MM.1S (cell line): ENCODE measurements around the gene SCAPER.

ENCODE experiments used
- DNase-seq: peaks from one replicate; pipeline ENCODE4 v3.0.0-alpha.2; 2015
- H2AFZ ChIP-seq: fragments of 300-600 bp; sonication (generic); 2 replicates; pipeline ENCODE4 v1.6.0; 2016; ENCODE audit warnings: antibody characterized with exemption, low read length
- H3F3A ChIP-seq: fragments of 300-600 bp; sonication (generic); 2 replicates; pipeline ENCODE4 v1.6.1; 2016; ENCODE audit warnings: mild to moderate bottlenecking, antibody characterized with exemption, low read length, moderate library complexity, mixed read lengths; ENCODE audit not compliant: insufficient read depth
- H3K27ac ChIP-seq: fragments of 300-600 bp; sonication (generic); 2 replicates; pipeline ENCODE4 v1.5.1; 2016; ENCODE audit warnings: mild to moderate bottlenecking, low read length
- H3K27me3 ChIP-seq: fragments of 300-600 bp; sonication (generic); replicated peaks from 2 replicates; pipeline ENCODE4 v1.6.0; 2016; ENCODE audit warnings: low read length; ENCODE audit not compliant: insufficient read depth
- H3K36me3 ChIP-seq: fragments of 300-600 bp; sonication (generic); replicated peaks from 2 replicates; pipeline ENCODE4 v1.6.1; 2016; ENCODE audit warnings: mild to moderate bottlenecking, low read length, mixed read lengths; ENCODE audit not compliant: insufficient read depth
- H3K4me1 ChIP-seq: fragments of 300-600 bp; sonication (generic); 2 replicates; pipeline ENCODE4 v1.6.1; 2016; ENCODE audit warnings: low read length, mixed read lengths
- H3K4me2 ChIP-seq: fragments of 300-600 bp; sonication (generic); 2 replicates; pipeline ENCODE4 v1.6.0; 2016; ENCODE audit warnings: low read depth, low read length
- H3K4me3 ChIP-seq: fragments of 300-600 bp; sonication (generic); 2 replicates; pipeline ENCODE4 v1.5.1; 2016; ENCODE audit warnings: low read length, mixed read lengths
- H3K79me2 ChIP-seq: fragments of 300-600 bp; sonication (generic); 2 replicates; pipeline ENCODE4 v1.6.1; 2016; ENCODE audit warnings: mixed run types, low read length, mixed read lengths
- H3K9ac ChIP-seq: fragments of 300-600 bp; sonication (generic); 2 replicates; pipeline ENCODE4 v1.6.1; 2016; ENCODE audit warnings: low read length, mixed read lengths
- H3K9me2 ChIP-seq: fragments of 300-600 bp; sonication (generic); replicated peaks from 2 replicates; pipeline ENCODE4 v1.6.1; 2016; ENCODE audit warnings: mild to moderate bottlenecking, low read length, mixed read lengths; ENCODE audit not compliant: insufficient read depth
- H3K9me3 ChIP-seq: fragments of 300-600 bp; sonication (generic); replicated peaks from 2 replicates; pipeline ENCODE4 v1.6.1; 2016; ENCODE audit warnings: mild to moderate bottlenecking, low read length, mixed read lengths; ENCODE audit not compliant: insufficient read depth
- H4K20me1 ChIP-seq: fragments of 300-600 bp; sonication (generic); 2 replicates; pipeline ENCODE4 v1.6.1; 2016; ENCODE audit warnings: mild to moderate bottlenecking, low read length, moderate library complexity, mixed read lengths; ENCODE audit not compliant: insufficient read depth
- EZH2 ChIP-seq: fragments of 300-600 bp; sonication (generic); optimal IDR thresholded peaks from 2 replicates; pipeline ENCODE3; 2017; ENCODE audit warnings: low read depth, mild to moderate bottlenecking, antibody characterized with exemption, low read length, mixed read lengths
- EZH2phosphoT487 ChIP-seq: fragments of 300-600 bp; sonication (generic); IDR thresholded peaks from 2 replicates; pipeline ENCODE4 v1.6.1; 2018; ENCODE audit warnings: antibody characterized with exemption, low read length
- TF ChIP-seq, protein P1 (sequence below): fragments of 300-600 bp; sonication (generic); IDR thresholded peaks from 2 replicates; pipeline ENCODE4 v1.5.1; 2016; ENCODE audit warnings: antibody characterized with exemption, low read length, mixed read lengths

SCAPER gene

DNA sequence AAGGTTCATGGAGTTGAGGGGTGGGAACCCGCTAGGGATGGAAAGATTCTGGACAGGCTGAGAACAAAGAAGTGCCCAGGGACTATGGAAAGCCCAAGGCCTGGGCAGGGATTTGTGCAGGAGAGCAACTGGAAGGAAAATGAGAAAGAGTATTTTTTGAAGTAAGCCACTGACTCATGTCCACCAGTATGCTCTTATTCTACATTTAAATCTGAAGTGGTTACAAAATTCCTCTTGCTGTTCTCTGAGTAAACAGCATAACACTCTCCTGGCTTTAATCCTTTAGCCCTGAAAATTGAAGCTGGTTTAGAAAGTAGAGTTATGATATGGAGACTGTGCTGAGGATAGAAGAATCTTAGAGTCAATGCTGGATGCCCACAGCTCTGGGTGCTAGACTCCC, 403.4 kb downstream of the SCAPER start:
- TF ChIP-seq EZH2phosphoT487: no peak
- no peak for TF ChIP-seq EZH2
- TF ChIP-seq, protein P1, sequence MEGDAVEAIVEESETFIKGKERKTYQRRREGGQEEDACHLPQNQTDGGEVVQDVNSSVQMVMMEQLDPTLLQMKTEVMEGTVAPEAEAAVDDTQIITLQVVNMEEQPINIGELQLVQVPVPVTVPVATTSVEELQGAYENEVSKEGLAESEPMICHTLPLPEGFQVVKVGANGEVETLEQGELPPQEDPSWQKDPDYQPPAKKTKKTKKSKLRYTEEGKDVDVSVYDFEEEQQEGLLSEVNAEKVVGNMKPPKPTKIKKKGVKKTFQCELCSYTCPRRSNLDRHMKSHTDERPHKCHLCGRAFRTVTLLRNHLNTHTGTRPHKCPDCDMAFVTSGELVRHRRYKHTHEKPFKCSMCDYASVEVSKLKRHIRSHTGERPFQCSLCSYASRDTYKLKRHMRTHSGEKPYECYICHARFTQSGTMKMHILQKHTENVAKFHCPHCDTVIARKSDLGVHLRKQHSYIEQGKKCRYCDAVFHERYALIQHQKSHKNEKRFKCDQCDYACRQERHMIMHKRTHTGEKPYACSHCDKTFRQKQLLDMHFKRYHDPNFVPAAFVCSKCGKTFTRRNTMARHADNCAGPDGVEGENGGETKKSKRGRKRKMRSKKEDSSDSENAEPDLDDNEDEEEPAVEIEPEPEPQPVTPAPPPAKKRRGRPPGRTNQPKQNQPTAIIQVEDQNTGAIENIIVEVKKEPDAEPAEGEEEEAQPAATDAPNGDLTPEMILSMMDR: no peak
- Histone ChIP-seq H3F3A (no peaks in the 10 kb centered on the region), H3K79me2 (no peaks in the 10 kb centered on the region), H3K4me2 (no peak overlapping the region), H4K20me1 (no peaks in the 10 kb centered on the region), H3K27me3 (no peaks in the 10 kb centered on the region), H3K4me3 (no peak overlapping the region), H3K27ac (no peak overlapping the region), H3K36me3 (no peaks in the 10 kb centered on the region), H3K9me3 (no peaks in the 10 kb centered on the region), H3K9me2 (no peaks in the 10 kb centered on the region; the same call in 1 of the 2 replicates), H3K9ac (no peak overlapping the region), H3K4me1 (no peaks in the 10 kb centered on the region), H2AFZ (no peak overlapping the region)
- no peak for DNase-seq

DNA sequence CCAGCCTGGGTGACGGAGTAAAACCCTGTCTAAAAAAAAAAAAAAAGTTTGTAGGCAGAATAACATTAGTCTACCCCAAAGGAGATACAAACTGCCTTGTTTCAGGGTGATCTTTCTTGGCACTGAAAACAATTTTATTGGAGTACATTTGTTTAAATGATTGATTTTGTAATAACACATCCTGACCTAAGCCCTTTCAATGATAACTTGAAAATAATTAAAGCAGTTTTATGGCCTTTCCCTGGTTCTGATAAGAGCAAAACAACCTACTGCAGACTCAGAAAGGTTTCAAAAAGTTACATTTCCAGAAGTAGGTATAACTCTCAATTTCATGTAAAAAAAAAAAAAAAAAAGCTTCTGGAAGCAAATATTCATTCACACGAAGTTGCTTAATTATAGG, 404.1 kb downstream of the SCAPER start:
- TF ChIP-seq EZH2 (no peak), EZH2phosphoT487 (no peak)
- TF ChIP-seq, protein P1: no peak
- Histone ChIP-seq H3K79me2 (no peaks in the 10 kb centered on the region), H2AFZ (no peak overlapping the region), H3K27me3 (no peaks in the 10 kb centered on the region), H3K4me2 (no peak overlapping the region), H4K20me1 (no peaks in the 10 kb centered on the region), H3F3A (no peaks in the 10 kb centered on the region), H3K9ac (no peak overlapping the region), H3K4me3 (no peak overlapping the region), H3K9me2 (no peaks in the 10 kb centered on the region; the same call in 1 of the 2 replicates), H3K36me3 (no peaks in the 10 kb centered on the region), H3K4me1 (no peaks in the 10 kb centered on the region), H3K9me3 (no peaks in the 10 kb centered on the region), H3K27ac (no peak overlapping the region)
- DNase-seq: no peak

DNA sequence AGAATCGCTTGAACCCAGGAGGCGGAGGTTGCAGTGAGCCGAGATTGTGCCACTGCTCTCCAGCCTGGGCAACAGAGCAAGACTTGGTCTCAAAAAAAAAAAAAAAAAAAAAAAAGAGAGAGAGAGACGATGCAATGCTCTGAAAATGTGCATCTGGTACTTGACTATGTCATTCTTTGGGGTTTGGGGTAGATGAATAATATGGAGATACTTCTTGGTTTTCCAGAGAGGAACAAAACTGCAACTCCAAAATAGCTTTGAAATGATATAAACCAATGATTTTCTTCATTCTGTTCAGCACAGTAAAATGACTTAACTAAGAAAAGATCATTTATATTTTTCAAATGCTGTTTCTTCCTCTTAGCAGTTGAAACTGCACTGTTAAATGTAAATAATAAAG, 409.7 kb downstream of the SCAPER start:
- Histone ChIP-seq H3K79me2 (no peaks in the 10 kb centered on the region), H3K9me3 (no peaks in the 10 kb centered on the region), H3K27ac (no peak overlapping the region), H3K9me2 (no peaks in the 10 kb centered on the region; the same call in 1 of the 2 replicates), H3K4me1 (no peaks in the 10 kb centered on the region), H3K27me3 (no peaks in the 10 kb centered on the region), H3K36me3 (no peaks in the 10 kb centered on the region), H3F3A (no peaks in the 10 kb centered on the region), H3K4me2 (no peak overlapping the region), H4K20me1 (no peaks in the 10 kb centered on the region), H2AFZ (no peak overlapping the region), H3K9ac (no peak overlapping the region), H3K4me3 (no peak overlapping the region)
- TF ChIP-seq, protein P1: no peak
- no peak for TF ChIP-seq EZH2phosphoT487
- TF ChIP-seq EZH2: no peak
- DNase-seq: no peak
